ENCODE measurements around the gene SEC14L3. TPM values are rescaled to one million over a fixed set of nuclear protein-coding genes. Genes with fewer than 3 reads are reported as not detected.

SEC14L3 gene
- polyA plus RNA-seq, 1 of the 3 experiments (the other 2 are of a cell fraction), result not detected

GRCh38 chr22:30432520-30432919 lies 39.3 kb downstream of the SEC14L3 start:
- no peaks in the 10 kb centered on the region for H3K9me3 ChIP-seq
- H3K4me3 ChIP-seq (ENCODE audit: low read depth in 2 of 2, low read length in 1 of 2), result no peak overlapping the region
- no peak overlapping the region for H2AFZ ChIP-seq (ENCODE audit: low read depth)
- H3K27ac ChIP-seq (ENCODE audit: low read depth in 2 of 2, low read length in 1 of 2), result no peak overlapping the region
- no peaks in the 10 kb centered on the region for H3F3A ChIP-seq (replicated peaks; ENCODE audit: insufficient read depth)
- no peak for DNase-seq
- no peaks in the 10 kb centered on the region; a peak in 2 of 4 replicates for H3K4me1 ChIP-seq (ENCODE audit: control insufficient read depth in 1 of 2, insufficient read depth in 2 of 2, low read depth in 1 of 2, low read length in 1 of 2)
- 21% methylated on average over 2 of the region's 2 CpGs for WGBS (ENCODE audit: low lambda C conversion rate)
- POLR2A ChIA-PET, result interaction anchor here (1.3 to 1.6 kb wide), 2 partner anchors 9 to 12 kb away, joined by 3 to 6 read pairs; no protein-coding TSS in a partner anchor
- H3K9me2 ChIP-seq, result no peaks in the 10 kb centered on the region
- H3K79me2 ChIP-seq (ENCODE audit: insufficient read depth), result no peaks in the 10 kb centered on the region
- H3K4me2 ChIP-seq, result no peak overlapping the region
- no peaks in the 10 kb centered on the region for H4K20me1 ChIP-seq (ENCODE audit: insufficient read depth)
- H3K9ac ChIP-seq, result no peak overlapping the region
- CTCF ChIA-PET, result interaction anchor here (0.9 to 2.9 kb wide), 6 partner anchors 9 to 145 kb away, joined by 3 to 14 read pairs (median 4); no protein-coding TSS in a partner anchor
- no peaks in the 10 kb centered on the region for H3K27me3 ChIP-seq (ENCODE audit: insufficient read depth)
- TF ChIP-seq SMC3 (IDR thresholded peaks at IDR 0.05; ENCODE audit: low read depth, low read length) (no peak), FOXM1 (IDR thresholded peaks at IDR 0.05; ENCODE audit: low read depth) (no peak), TCF12 (IDR thresholded peaks at IDR 0.05) (no peak), NFIC (IDR thresholded peaks at IDR 0.05; ENCODE audit: borderline replicate concordance) (no peak), FOXJ3 (CRISPR knock-in tag; IDR thresholded peaks at IDR 0.05) (no peak), GATA2 (CRISPR knock-in tag; IDR thresholded peaks at IDR 0.05) (no peak), MXI1 (IDR thresholded peaks at IDR 0.05; ENCODE audit: low read depth, low read length) (no peak), ELF1 (IDR thresholded peaks at IDR 0.05) (no peak), USF2 (IDR thresholded peaks at IDR 0.05; ENCODE audit: borderline replicate concordance, low read depth, low read length) (no peak), POLR2AphosphoS5 (IDR thresholded peaks at IDR 0.05; ENCODE audit: low read depth, low read length) (no peak), RFX5 (IDR thresholded peaks at IDR 0.05; ENCODE audit: low read length) (no peak), NRF1 (IDR thresholded peaks at IDR 0.05; ENCODE audit: low read depth, low read length) (no peak), PBX3 (IDR thresholded peaks at IDR 0.05) (no peak), MEF2A (IDR thresholded peaks at IDR 0.05; ENCODE audit: borderline replicate concordance, low read depth) (no peak), USF1 (IDR thresholded peaks at IDR 0.05; ENCODE audit: borderline replicate concordance, low read depth) (no peak), TEAD4 (IDR thresholded peaks at IDR 0.05; ENCODE audit: borderline replicate concordance, insufficient read depth) (no peak), GABPA (IDR thresholded peaks at IDR 0.05; ENCODE audit: low read depth) (no peak), YY1 (IDR thresholded peaks at IDR 0.05; ENCODE audit: low read depth) (no peak), RAD21 (IDR thresholded peaks at IDR 0.05; ENCODE audit: low read length) (no peak), CHD2 (IDR thresholded peaks at IDR 0.05; ENCODE audit: low read length, partially characterized antibody) (no peak)
- H3K36me3 ChIP-seq (replicated peaks in 1 of 2; ENCODE audit: control insufficient read depth in 1 of 2, insufficient read depth in 2 of 2, low read length in 1 of 2), result no peaks in the 10 kb centered on the region

Data from SK-N-SH (cell line).